Hippocampal formation (tissue), 2 donors: ENCODE results near the gene VDAC1.

ENCODE experiments used
- DNase-seq, 2 donors: peaks; one replicate each; lab custom pipeline; 2025; lab: John Stamatoyannopoulos, UW

Gene VDAC1

DNA sequence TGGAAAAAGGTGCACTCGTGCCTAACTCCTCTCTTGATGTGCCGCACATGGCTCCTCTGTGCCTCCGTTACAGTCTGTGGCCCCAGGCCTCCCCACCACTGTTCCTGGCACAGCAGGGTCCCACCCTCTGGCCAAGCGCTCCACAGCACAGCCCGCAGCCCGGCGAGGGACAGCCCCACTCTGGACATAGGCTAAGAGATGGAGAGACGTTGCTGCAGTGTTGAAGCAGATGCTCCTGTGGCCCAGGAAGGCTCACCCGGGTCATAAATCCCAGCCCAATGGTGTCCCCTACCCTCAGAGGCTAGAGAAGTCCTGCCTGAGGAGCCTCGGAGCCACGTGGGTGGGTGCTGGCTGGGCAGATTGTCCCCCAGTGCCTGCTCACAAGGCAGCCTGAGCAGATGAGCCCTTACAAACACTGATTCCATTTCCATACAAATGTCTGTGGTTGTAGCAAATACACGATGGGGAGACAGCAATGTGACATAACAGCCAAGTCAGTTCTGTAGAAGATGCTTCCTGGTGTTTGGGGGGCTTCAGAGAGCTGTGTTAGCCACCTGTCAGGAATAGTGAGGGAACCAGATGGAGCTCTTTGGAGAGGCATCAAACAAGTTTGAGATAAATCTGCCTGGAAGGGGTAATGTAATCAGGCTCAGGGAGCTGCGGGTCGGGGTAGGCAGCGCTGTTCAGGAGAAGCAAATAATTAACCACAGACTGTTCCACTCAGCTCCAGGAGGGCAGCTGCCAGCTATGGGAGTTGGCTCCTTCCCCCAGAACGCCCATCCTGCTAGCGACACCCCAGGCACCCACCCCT lies 78.1 kb downstream of the VDAC1 start:
- no peak for DNase-seq

GRCh38 chr5:133925866-133926488 lies 78.8 kb downstream of the VDAC1 start:
- no peak for DNase-seq

- DNase-seq, result no peak
These were observed 79.5 kb downstream of the VDAC1 start for GRCh38 chr5:133925269-133925668.

DNA sequence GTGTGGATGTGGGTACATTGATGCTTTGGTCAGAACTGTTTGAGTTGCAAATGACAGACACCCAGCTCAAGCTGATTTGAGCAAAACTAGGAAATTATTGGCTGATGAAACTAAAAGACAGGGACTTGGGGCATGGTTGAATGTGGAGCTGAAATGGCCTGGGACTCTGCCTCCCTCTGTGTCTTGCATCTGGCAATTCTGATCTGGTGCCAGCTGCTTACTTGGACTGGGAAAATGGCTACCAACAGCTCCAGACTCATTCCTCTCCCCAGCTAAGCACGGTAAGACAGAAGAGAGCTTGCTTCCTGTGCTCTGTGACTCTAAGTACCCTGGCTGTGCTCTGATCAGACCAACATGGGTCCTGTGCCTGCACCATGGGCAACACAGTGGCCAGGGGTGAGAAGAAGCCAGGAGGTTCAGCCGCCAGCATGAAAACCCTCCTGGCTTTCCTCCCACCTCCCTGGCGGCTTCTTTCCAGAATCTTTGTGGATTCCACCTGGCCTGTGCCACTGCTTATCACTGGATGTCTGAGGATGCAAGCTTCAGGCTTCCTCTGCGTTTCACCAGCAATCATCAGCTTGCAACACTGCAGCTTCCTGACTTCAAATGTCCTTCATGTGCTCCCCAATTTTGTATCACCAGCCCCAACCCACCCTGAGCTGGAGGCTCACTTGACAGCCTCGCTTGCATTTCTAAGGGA lies 80.4 kb downstream of the VDAC1 start:
- DNase-seq, result no peak

DNA sequence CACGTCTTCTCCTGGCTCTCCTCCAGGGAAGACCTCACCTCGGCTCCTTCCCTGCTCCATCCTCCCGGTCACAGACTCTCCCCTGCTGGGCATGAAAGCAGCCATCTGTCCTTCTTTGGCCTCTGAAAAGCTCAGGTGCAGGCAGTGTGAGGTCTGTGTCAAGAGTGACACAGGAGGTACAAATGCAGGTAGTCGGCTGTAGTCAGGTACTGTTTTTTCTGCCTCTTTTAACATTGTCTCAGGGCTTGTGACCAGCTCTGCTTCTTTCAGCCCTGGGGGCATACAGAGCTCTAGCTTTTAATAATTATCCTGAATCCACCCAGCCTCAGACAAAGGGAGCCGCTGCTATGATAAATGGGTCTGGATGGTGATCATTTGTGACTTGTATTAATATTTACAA lies 82.8 kb downstream of the VDAC1 start:
- no peak for DNase-seq
